IMR-90 (cell line): ENCODE data around the gene CACNA2D4. TPM values are rescaled to one million over a fixed set of nuclear protein-coding genes. Genes with fewer than 3 reads are reported as not detected.

Experiments used
- ATAC-seq: fragments of 200-7000 bp; cut with Tn5 transposase; 2 replicates; pipeline ENCODE4 v1.9.1; 2020; ENCODE audit warnings: low read depth, mild to moderate bottlenecking, moderate library complexity
- BruUV-seq: library from RNA; stranded (reverse); fragments of 400-500 nt; replicated peaks from 2 replicates; lab custom pipeline; 2021; lab: Mats Ljungman, UMichigan
- CTCF ChIA-PET: fragments of 300-600 bp; formaldehyde crosslinking; extraction: SDS; loops from one replicate; lab custom pipeline; 2021; ENCODE audit warnings: antibody characterized with exemption; lab: Yijun Ruan, JAX
- POLR2A ChIA-PET: fragments of 300-600 bp; sonication (Branson Sonifier 250); formaldehyde crosslinking; loops from one replicate; lab custom pipeline; 2022; ENCODE audit warnings: antibody characterized with exemption; ENCODE audit not compliant: unreplicated experiment; lab: Charles Lee
- DNase-seq: peaks from one replicate; pipeline ENCODE4 v3.0.0; 2013
- H2AFZ ChIP-seq: replicated peaks from 2 replicates; pipeline ENCODE3; 2013; ENCODE audit warnings: low read length, mild to moderate bottlenecking; ENCODE audit not compliant: poor library complexity
- H2AK5ac ChIP-seq: 2 replicates; pipeline ENCODE4 v1.6.1; 2013; ENCODE audit warnings: low read depth, low read length, inconsistent platforms
- H2AK9ac ChIP-seq: replicated peaks from 2 replicates; pipeline ENCODE3; 2013; ENCODE audit warnings: mild to moderate bottlenecking, low read depth, low read length, moderate library complexity; ENCODE audit not compliant: poor library complexity
- H2BK120ac ChIP-seq: 2 replicates; pipeline ENCODE4 v1.6.1; 2013; ENCODE audit warnings: low read depth, low read length, inconsistent platforms
- H2BK15ac ChIP-seq: 3 replicates; pipeline ENCODE4 v1.6.1; 2013; ENCODE audit warnings: low read depth, low read length, inconsistent platforms
- H2BK20ac ChIP-seq: 2 replicates; pipeline ENCODE4 v1.6.1; 2013; ENCODE audit warnings: low read depth, mild to moderate bottlenecking, inconsistent platforms, low read length, moderate library complexity
- H2BK5ac ChIP-seq: 2 replicates; pipeline ENCODE4 v1.6.1; 2013; ENCODE audit warnings: mild to moderate bottlenecking, low read depth, low read length, inconsistent platforms; ENCODE audit not compliant: poor library complexity, severe bottlenecking
- H3K14ac ChIP-seq: replicated peaks from 2 replicates; pipeline ENCODE4 v1.6.1; 2013; ENCODE audit warnings: low read depth, low read length, inconsistent platforms
- H3K18ac ChIP-seq: 2 replicates; pipeline ENCODE4 v1.6.1; 2013; ENCODE audit warnings: low read depth, low read length, control low read depth
- H3K23ac ChIP-seq: 2 replicates; pipeline ENCODE4 v1.6.1; 2013; ENCODE audit warnings: low read depth, low read length, inconsistent platforms
- H3K27ac ChIP-seq: 2 replicates; pipeline ENCODE4 v1.5.1; 2013; ENCODE audit warnings: mild to moderate bottlenecking, control low read depth, low read length; ENCODE audit not compliant: insufficient read depth
- H3K27me3 ChIP-seq: 2 replicates; pipeline ENCODE4 v1.6.1; 2013; ENCODE audit warnings: low read length; ENCODE audit not compliant: control insufficient read depth, insufficient read depth
- H3K36me3 ChIP-seq: 2 replicates; pipeline ENCODE4 v1.6.1; 2013; ENCODE audit warnings: low read length, mixed read lengths; ENCODE audit not compliant: control insufficient read depth, insufficient read depth
- H3K4ac ChIP-seq: 2 replicates; pipeline ENCODE4 v1.6.1; 2013; ENCODE audit warnings: low read depth, low read length, inconsistent platforms
- H3K4me1 ChIP-seq: 2 replicates; pipeline ENCODE4 v1.6.1; 2013; ENCODE audit warnings: low read length, mixed read lengths; ENCODE audit not compliant: control insufficient read depth, insufficient read depth
- H3K4me2 ChIP-seq: 2 replicates; pipeline ENCODE4 v1.6.1; 2013; ENCODE audit warnings: low read depth, mild to moderate bottlenecking, control low read depth, low read length, moderate library complexity
- H3K4me3 ChIP-seq: 2 replicates; pipeline ENCODE4 v1.5.1; 2013; ENCODE audit warnings: low read depth, mild to moderate bottlenecking, control low read depth, low read length, moderate library complexity; ENCODE audit not compliant: insufficient read depth
- H3K56ac ChIP-seq: 2 replicates; pipeline ENCODE4 v1.6.1; 2013; ENCODE audit warnings: low read length, inconsistent platforms; ENCODE audit not compliant: insufficient read depth; ENCODE audit errors: extremely low read depth
- H3K79me1 ChIP-seq, 2 experiments: 2 replicates each; pipeline ENCODE4 v1.6.1; 2013; ENCODE audit warnings: low read length in 2 of 2, inconsistent platforms in 1 of 2, low read depth in 1 of 2
- H3K9ac ChIP-seq: 2 replicates; pipeline ENCODE4 v1.6.1; 2013; ENCODE audit warnings: low read depth, low read length, control low read depth
- H3K9me1 ChIP-seq: 2 replicates; pipeline ENCODE4 v1.6.1; 2013; ENCODE audit warnings: low read length, inconsistent platforms; ENCODE audit not compliant: insufficient read depth
- H3K9me3 ChIP-seq: 2 replicates; pipeline ENCODE4 v1.6.1; 2013; ENCODE audit warnings: low read length; ENCODE audit not compliant: control insufficient read depth, insufficient read depth
- H4K20me1 ChIP-seq: 2 replicates; pipeline ENCODE4 v1.6.1; 2013; ENCODE audit warnings: low read length, inconsistent platforms; ENCODE audit not compliant: insufficient read depth
- H4K5ac ChIP-seq: 2 replicates; pipeline ENCODE4 v1.6.1; 2013; ENCODE audit warnings: mild to moderate bottlenecking, low read depth, low read length, control low read depth
- H4K8ac ChIP-seq, 2 experiments: 2 replicates each; pipeline ENCODE4 v1.6.1; 2013; ENCODE audit warnings: low read depth in 2 of 2, low read length in 2 of 2, control low read depth in 1 of 2, inconsistent platforms in 1 of 2
- H4K91ac ChIP-seq: 2 replicates; pipeline ENCODE4 v1.6.1; 2013; ENCODE audit warnings: low read depth, low read length, inconsistent platforms; ENCODE audit not compliant: insufficient read depth
- BHLHE40 ChIP-seq: fragments of 150-350 bp; IDR thresholded peaks from 2 replicates; pipeline ENCODE4 v1.6.1; 2016; ENCODE audit warnings: mild to moderate bottlenecking, low read depth, low read length
- CEBPB ChIP-seq: IDR thresholded peaks from 2 replicates; pipeline ENCODE4 v1.6.1; 2012; ENCODE audit warnings: low read depth, low read length, improper control_type of control experiment
- CHD1 ChIP-seq: IDR thresholded peaks from 2 replicates; pipeline ENCODE4 v1.6.1; 2012; ENCODE audit warnings: low read depth, low read length, improper control_type of control experiment
- CTCF ChIP-seq: conservative IDR thresholded peaks from 2 replicates; pipeline ENCODE4 v1.5.1; 2012; ENCODE audit warnings: mild to moderate bottlenecking, low read depth, low read length, improper control_type of control experiment
- MAZ ChIP-seq: IDR thresholded peaks from 2 replicates; pipeline ENCODE4 v1.6.1; 2012; ENCODE audit warnings: low read depth, mild to moderate bottlenecking, low read length, improper control_type of control experiment, moderate library complexity, borderline replicate concordance
- MXI1 ChIP-seq: IDR thresholded peaks from 2 replicates; pipeline ENCODE4 v1.6.1; 2012; ENCODE audit warnings: low read depth, mild to moderate bottlenecking, low read length, moderate library complexity, borderline replicate concordance
- NFE2L2 ChIP-seq: fragments of 150-350 bp; IDR thresholded peaks from 2 replicates; pipeline ENCODE4 v1.6.1; 2016; ENCODE audit warnings: low read depth, mild to moderate bottlenecking, low read length
- POLR2A ChIP-seq: IDR thresholded peaks from 2 replicates; pipeline ENCODE4 v1.6.1; 2012; ENCODE audit warnings: mild to moderate bottlenecking, low read depth, low read length
- RCOR1 ChIP-seq: IDR thresholded peaks from 2 replicates; pipeline ENCODE4 v1.6.1; 2012; ENCODE audit warnings: mild to moderate bottlenecking, low read length, improper control_type of control experiment; ENCODE audit not compliant: insufficient replicate concordance
- RFX5 ChIP-seq: IDR thresholded peaks from 2 replicates; pipeline ENCODE4 v1.8.0; 2012; ENCODE audit warnings: low read depth, mild to moderate bottlenecking, low read length, moderate library complexity
- SMC3 ChIP-seq: fragments of 150-350 bp; IDR thresholded peaks from 2 replicates; pipeline ENCODE4 v1.6.1; 2016; ENCODE audit warnings: low read depth, mild to moderate bottlenecking, antibody characterized with exemption, low read length, moderate library complexity
- USF2 ChIP-seq: fragments of 150-350 bp; IDR thresholded peaks from 2 replicates; pipeline ENCODE4 v1.6.1; 2017; ENCODE audit warnings: mild to moderate bottlenecking, antibody characterized with exemption, low read length, low read depth
- WGBS, 2 experiments: methylation state at CpG; one replicate each; pipeline versions ENCODE4 v1.1.5 to v1.1.7; 2013; ENCODE audit warnings: missing lambda C conversion rate in 2 of 2; ENCODE audit not compliant: insufficient read length in 1 of 2; ENCODE audit errors: extremely low coverage in 2 of 2; 5-methylcytosine and 5-hydroxymethylcytosine counted together
- dilution Hi-C: fragments of 300-500 bp; cut with HindIII; formaldehyde crosslinking; loops from one replicate; pipeline ENCODE4 v1.14.3; 2018; ENCODE audit warnings: low sequenced_read_pairs; ENCODE audit not compliant: unreplicated experiment
- in situ Hi-C: fragments of 300-500 bp; cut with MboI; formaldehyde crosslinking; loops from 3 replicates; pipeline ENCODE4 v1.14.3; 2019; ENCODE audit warnings: low sequenced_read_pairs, inconsistent platforms, mixed read lengths
- intact Hi-C: fragments of 100-400 bp; cut with micrococcal nuclease; formaldehyde crosslinking; loops from 2 replicates; pipeline ENCODE4 v1.10.0; 2022
- polyA plus RNA-seq, 3 experiments: library from polyadenylated mRNA; depleted of rRNA; stranded (reverse); fragments of >200 nt; gene quantifications; 2 replicates each; pipeline ENCODE4 v1.2.3, GENCODE V29; 2012; ENCODE audit warnings: low replicate concordance in 1 of 3
- total RNA-seq: library from RNA; depleted of rRNA; stranded (reverse); fragments of >200 nt; gene quantifications from 2 replicates; pipeline ENCODE4 v1.2.3, GENCODE V29; 2012
- TF ChIP-seq, protein P1 (sequence below): fragments of 150-350 bp; IDR thresholded peaks from 2 replicates; pipeline ENCODE4 v1.6.1; 2016; ENCODE audit warnings: low read depth, mild to moderate bottlenecking, low read length, moderate library complexity, borderline replicate concordance

Gene CACNA2D4
- total and polyA plus RNA-seq, 2 of the 4 experiments (the other 2 are of a cell fraction) = 0.18 to 0.22 TPM

DNA sequence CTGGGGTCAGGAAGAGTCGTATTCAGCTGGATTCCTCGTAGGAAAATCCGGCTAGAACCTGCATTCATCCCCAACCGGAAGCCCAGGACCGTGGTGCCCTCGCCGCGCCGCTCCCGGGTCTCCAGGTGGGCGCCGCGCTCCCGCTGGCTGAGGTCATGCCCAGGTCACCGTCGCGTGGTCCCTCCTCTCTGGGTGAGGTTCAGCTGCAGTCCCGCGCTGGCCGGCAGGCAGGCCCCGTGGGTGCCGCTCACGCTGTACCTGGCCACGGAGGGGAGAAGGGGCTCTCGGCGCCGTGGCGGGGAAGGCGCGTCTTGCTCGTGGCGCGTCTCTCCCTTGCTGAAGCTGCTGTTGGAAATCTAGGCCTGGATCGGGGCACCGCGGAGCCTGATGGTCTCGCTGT, 53.6 kb downstream of the CACNA2D4 start:
- Histone ChIP-seq H2BK20ac (no peak overlapping the region), H3K27ac (no peak overlapping the region), H2AK5ac (no peak overlapping the region), H4K8ac (no peak overlapping the region), H2BK120ac (no peak overlapping the region), H2BK15ac (no peak overlapping the region), H2BK5ac (no peak overlapping the region), H3K9ac (no peak overlapping the region), H4K20me1 (no peaks in the 10 kb centered on the region), H4K91ac (no peak overlapping the region), H3K56ac (no peak overlapping the region), H3K4me1 (no peaks in the 10 kb centered on the region; the same call in 1 of the 2 replicates), H3K36me3 (no peaks in the 10 kb centered on the region), H3K4ac (no peak overlapping the region), H3K9me3 (peaks cover 8% of the 10 kb centered on the region), H2AK9ac (no peak overlapping the region), H3K79me1 (no peaks in the 10 kb centered on the region), H3K9me1 (no peaks in the 10 kb centered on the region), H4K5ac (no peak overlapping the region), H3K18ac (no peak overlapping the region; the same call in 1 of the 2 replicates), H3K4me3 (no peak overlapping the region), H3K27me3 (peaks cover 36% of the 10 kb centered on the region), H2AFZ (no peak overlapping the region), H3K23ac (no peak overlapping the region), H3K14ac (no peak overlapping the region), H3K4me2 (no peak overlapping the region)
- no peak for ATAC-seq
- DNase-seq = no peak
- WGBS, 2 experiments = 61% methylated on average over 24 of the region's 37 CpGs; no CpG with 5 or more reads in 1 of the 2 experiments
- no TSS peak for BruUV-seq
- intact Hi-C loops (no loop called here), in situ Hi-C loops (no loop called here), dilution Hi-C loops (no loop called here)
- POLR2A ChIA-PET = no interaction called here
- CTCF ChIA-PET = no interaction called here
- no peak for TF ChIP-seq MAZ
- TF ChIP-seq POLR2A = no peak
- no peak for TF ChIP-seq RCOR1
- TF ChIP-seq CHD1 = no peak
- TF ChIP-seq USF2 = no peak
- TF ChIP-seq SMC3 = no peak
- no peak for TF ChIP-seq RFX5
- TF ChIP-seq NFE2L2 = no peak
- no peak for TF ChIP-seq BHLHE40
- no peak for TF ChIP-seq CTCF
- TF ChIP-seq, protein P1, sequence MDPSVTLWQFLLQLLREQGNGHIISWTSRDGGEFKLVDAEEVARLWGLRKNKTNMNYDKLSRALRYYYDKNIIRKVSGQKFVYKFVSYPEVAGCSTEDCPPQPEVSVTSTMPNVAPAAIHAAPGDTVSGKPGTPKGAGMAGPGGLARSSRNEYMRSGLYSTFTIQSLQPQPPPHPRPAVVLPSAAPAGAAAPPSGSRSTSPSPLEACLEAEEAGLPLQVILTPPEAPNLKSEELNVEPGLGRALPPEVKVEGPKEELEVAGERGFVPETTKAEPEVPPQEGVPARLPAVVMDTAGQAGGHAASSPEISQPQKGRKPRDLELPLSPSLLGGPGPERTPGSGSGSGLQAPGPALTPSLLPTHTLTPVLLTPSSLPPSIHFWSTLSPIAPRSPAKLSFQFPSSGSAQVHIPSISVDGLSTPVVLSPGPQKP = no peak
- no peak for TF ChIP-seq MXI1
- TF ChIP-seq CEBPB = no peak
